DMS 273 treated with DMSO at 0.1 percent for 48 hours (cell line): ENCODE data around the gene RNF133.
"Not testable (repeated sequence)": the region's sequence is repeated elsewhere in the genome, so short reads cannot be mapped to it uniquely, and the experiment has no call there.

Source experiments
- DNase-seq: peaks from one replicate; lab custom pipeline; 2025; lab: John Stamatoyannopoulos, UW

RNF133 gene

GRCh38 chr7:122689346-122690109 is 9.4 kb downstream of the RNF133 start:
- DNase-seq: no peak

GRCh38 chr7:122688400-122688998 is 10.4 kb downstream of the RNF133 start:
- DNase-seq: no peak

- DNase-seq: no peak
Observed at GRCh38 chr7:122686360-122686878, 12.5 kb downstream of the RNF133 start.

- no peak for DNase-seq
Observed at GRCh38 chr7:122684504-122684903, 14.4 kb downstream of the RNF133 start.

- no peak for DNase-seq
Observed at GRCh38 chr7:122682815-122683550, 15.9 kb downstream of the RNF133 start.

- not testable (repeated sequence) for DNase-seq
Observed at GRCh38 chr7:122681186-122681585, 17.7 kb downstream of the RNF133 start.

GRCh38 chr7:122679813-122680212 is 19.1 kb downstream of the RNF133 start:
- DNase-seq: no peak

- not testable (repeated sequence) for DNase-seq
Observed at GRCh38 chr7:122679269-122679709, 19.6 kb downstream of the RNF133 start.

GRCh38 chr7:122677149-122677548 is 21.8 kb downstream of the RNF133 start:
- no peak for DNase-seq

- no peak for DNase-seq
Observed at GRCh38 chr7:122676466-122676865, 22.5 kb downstream of the RNF133 start.

GRCh38 chr7:122675621-122676020 is 23.3 kb downstream of the RNF133 start:
- no peak for DNase-seq

- no peak for DNase-seq
Observed at GRCh38 chr7:122675011-122675410, 23.9 kb downstream of the RNF133 start.

- no peak for DNase-seq
Observed at GRCh38 chr7:122674502-122674901, 24.4 kb downstream of the RNF133 start.

GRCh38 chr7:122673951-122674350 is 25.0 kb downstream of the RNF133 start:
- DNase-seq: no peak

- no peak for DNase-seq
Observed at GRCh38 chr7:122672536-122672935, 26.4 kb downstream of the RNF133 start.

- no peak for DNase-seq
Observed at GRCh38 chr7:122663733-122664132, 35.2 kb downstream of the RNF133 start.

GRCh38 chr7:122658856-122659255 is 40.1 kb downstream of the RNF133 start:
- DNase-seq: no peak

GRCh38 chr7:122653685-122654084 is 45.2 kb downstream of the RNF133 start:
- no peak for DNase-seq

- DNase-seq: no peak
Observed at GRCh38 chr7:122652876-122653275, 46.0 kb downstream of the RNF133 start.

- DNase-seq: no peak
Observed at GRCh38 chr7:122651451-122651850, 47.5 kb downstream of the RNF133 start.
